Activated CD4-positive, alpha-beta T cell treated with anti-CD3 and anti-CD28 coated beads for 4 hours (primary cell): Measurements from ENCODE around the gene TES.
"Not testable (repeated sequence)": the region's sequence is repeated elsewhere in the genome, so short reads cannot be mapped to it uniquely, and the experiment has no call there.

Experiments
- DNase-seq, 2 donors: peaks; one replicate each; pipeline ENCODE4 v3.0.0-alpha.2; 2020

The TES gene

DNA sequence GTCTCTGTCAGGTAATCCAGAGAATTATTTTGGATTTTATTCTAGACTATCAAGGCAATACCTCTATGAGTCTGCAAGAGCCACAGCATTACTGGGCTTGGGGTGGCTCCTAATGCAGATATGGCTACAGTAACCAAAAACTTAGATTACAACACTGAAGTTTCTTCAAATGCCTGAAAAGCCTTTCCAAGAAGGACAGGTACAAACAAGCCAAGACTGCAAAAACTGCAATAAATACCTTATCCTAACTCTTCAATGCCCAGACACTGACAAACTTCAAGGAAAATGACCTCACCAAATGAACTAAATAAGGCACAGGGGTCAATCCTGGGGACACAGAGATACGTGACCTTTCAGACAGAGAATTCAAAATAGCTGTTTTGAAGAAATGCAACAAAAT lies 82.0 kb downstream of the TES start:
- no peak for DNase-seq

DNA sequence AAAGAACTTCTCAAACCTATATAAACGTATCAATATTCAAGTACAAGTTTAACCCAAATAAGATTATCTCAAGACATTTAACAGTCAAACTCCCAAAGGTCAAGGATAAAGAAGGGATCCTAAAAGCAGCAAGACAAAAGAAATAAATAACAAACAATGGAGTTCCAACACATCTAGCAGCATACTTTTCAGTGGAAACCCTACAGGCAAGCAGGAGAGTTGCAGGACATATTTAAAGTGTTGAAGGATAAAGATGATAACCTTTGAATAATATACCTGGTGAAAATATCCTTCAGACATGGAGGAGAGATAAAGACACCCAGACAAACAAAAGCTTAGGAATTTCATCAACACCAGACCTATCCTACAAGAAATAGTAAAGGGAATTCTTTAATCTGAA lies 82.8 kb downstream of the TES start:
- no peak for DNase-seq

DNA sequence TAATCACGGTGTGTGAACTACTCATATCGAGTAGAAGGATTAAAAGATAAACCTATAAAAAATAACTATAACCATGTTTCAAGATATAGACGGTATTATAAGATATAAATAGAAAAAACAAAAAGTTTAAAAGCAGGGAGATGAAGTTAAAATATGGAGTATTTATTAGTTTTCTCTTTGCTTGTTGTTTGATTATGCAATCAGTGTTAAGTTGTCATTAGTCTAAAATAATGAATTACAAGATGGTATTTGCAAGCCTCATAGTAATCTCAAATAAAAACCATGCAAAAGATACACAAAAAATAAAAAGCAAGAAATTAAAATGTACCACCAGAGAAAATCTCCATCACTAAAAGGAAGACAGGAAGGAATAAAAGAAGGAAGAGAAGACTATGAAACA lies 83.3 kb downstream of the TES start:
- DNase-seq: no peak

DNA sequence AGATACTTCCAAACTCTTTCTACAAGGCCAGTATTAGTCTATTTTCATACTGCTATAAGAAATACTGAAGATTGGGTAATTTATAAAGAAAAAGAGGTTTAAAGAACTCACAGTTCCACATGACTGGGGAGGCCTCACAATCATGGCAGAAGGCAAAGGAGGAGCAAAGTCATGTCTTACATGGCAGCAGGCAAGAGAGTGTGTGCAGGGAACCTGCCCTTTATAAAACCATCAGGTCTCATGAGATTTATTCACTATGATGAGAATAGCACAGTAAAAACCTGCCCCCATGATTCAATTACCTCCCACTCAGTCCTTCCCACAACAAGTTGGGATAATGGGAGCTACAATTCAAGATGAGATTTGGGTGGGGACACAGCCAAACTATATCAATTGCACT lies 85.6 kb downstream of the TES start:
- DNase-seq: not testable (repeated sequence)

DNA sequence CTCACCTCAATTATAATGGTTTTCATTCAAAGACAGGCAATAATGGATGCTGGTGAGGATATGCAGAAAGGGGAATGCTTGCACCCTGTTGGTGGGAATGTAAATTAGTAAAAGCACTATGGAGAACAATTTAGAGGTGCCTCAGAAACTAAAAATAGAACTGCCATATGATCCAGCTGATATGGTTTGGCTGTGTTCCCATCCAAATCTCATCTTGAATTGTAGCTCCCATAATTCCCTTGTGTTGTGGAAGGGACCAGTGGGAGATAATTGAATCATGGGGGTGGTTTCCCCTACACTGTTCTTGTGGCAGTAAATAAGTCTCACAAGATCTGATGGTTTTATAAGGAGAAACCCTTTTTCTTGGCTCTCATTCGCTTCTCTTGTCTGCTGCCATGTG lies 87.7 kb downstream of the TES start:
- no peak for DNase-seq

DNA sequence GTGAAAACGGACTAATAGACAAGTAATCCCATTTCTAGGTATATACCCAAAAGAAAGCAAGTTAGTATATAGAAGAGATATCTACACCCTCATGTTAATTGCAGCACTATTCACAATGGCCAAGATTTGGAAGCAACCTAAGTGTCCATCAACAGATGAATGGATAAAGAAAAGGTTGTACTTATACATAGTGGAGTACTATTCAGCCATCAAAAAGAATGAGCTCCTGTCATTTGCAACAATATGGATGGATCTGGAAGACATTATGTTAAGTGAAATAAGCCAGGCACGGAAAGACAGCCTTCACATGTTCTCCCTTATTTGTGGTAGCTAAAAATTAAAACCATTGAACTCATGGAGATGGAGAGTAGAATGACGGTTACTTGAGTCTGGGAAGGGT lies 88.2 kb downstream of the TES start:
- DNase-seq: no peak

DNA sequence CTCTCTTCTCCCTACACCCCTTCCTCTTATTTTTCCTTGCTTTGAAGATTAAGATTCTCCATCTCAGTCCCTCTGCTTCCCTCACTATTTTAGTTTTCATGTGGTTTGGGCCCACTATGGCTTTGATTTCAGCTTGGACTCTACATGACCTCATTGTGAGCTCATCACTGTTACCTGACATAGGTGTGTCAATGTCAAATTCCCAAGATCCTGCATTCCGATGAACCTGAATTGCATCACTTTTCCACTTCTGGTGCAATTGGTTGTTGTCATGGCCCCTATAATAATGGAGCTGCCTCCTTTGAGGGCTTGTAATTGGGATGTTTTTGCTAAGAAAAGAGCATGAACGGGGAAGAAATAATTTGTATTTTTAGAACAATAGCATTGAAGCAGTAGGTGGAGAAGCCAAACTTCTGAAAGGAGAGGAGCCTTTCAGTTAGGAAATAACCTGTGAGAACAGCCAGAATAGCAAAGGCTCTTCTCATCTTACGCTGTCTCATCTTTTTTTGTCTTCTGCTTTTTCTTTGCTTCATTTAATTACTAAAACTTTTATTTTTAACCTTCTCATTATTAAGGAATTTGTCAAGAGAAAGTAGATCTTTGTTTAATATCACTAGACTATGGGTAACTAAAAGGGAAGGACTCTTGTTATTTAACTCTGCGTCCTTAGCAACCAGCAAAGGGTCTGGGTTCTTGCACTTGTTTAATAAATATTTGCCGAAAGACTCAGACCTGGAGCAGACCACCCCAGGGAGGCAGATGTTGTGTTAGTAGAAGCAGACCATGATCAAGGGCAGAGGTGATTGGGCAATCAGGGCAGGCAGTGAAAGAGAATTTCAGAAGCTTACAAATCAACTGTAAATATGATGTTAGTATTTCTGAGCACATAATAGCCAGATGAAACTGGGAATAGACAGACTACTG lies 95.4 kb downstream of the TES start:
- no peak for DNase-seq

DNA sequence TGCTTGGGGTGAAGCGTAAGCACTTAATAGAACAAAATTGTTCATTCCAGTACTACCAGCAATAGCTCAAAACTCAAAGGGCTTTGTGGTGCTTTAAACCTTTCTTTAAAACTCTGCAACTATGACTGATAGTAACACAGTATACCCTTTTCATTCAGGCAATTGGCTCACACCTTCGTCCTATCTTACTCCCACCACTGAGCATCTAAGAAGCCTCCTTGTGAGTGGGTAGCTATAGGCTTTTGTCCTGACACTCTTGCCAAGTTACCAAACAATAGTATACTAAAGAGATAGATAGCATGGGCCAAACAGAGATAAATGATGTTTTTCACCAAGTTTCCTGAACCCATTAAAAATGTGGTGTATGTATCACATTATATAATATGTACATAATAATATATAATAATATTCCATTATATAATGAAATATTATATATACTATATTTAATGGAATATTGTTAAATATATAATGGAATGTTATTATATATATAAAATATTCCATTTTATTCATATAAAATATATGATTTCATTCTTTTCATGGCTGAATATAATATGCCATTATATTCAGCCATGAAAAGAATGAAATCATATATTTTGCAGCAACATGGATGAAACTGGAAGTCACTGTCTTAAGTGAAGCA lies 96.2 kb downstream of the TES start:
- no peak for DNase-seq

DNA sequence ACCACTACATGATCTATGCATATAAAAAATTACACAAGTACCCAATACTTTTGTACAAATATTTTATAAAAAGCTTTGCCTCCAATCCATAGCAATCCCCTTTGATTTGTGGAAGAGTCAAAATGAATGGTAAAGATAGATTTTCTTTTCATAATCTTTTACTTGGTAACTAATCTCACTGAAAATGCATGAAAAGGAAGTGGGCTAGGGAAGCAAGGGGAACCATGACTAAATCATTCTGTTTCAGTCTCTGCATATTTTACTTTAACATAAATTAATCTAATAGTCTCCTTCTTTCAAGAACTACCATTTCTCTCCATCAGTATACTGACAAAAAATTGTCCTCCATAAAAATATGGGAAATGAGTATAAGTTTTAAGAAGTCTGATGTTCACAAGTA lies 96.9 kb downstream of the TES start:
- DNase-seq: no peak
